ENCODE measurements around the gene TRIM63.
"Not testable (repeated sequence)": the region's sequence is repeated elsewhere in the genome, so short reads cannot be mapped to it uniquely, and the experiment has no call there.

Gene TRIM63

GRCh38 chr1:26102526-26102925 is 35.1 kb upstream of the TRIM63 start:
- Histone ChIP-seq H3K4me1 (peaks cover 0 to 40% (median 23%) of the 10 kb centered on the region in 10 experiments; a peak in 14 of 20 replicates), H3K4me2 (peak overlapping the region in 9 of 11 experiments; percentile 6 to 62 (median 31); a peak in 18 of 22 replicates), H3K27me3 (no peaks in the 10 kb centered on the region), H3K9ac (no peak overlapping the region), H3K9me3 (replicated peaks in 1 of 11) (no peaks in the 10 kb centered on the region), H3K36me3 (no peaks in the 10 kb centered on the region), H3K4me3 (no peak overlapping the region), H4K20me1 (no peaks in the 10 kb centered on the region), H3K27ac (no peak overlapping the region)
- no peak for TF ChIP-seq Cebpa-rat (IDR thresholded peaks at IDR 0.05)

- Histone ChIP-seq H3K27me3 (no peaks in the 10 kb centered on the region), H3K4me3 (no peak overlapping the region), H3K4me1 (peaks cover 0 to 43% (median 23%) of the 10 kb centered on the region in 10 experiments; a peak in 14 of 20 replicates), H3K9ac (no peak overlapping the region), H3K4me2 (peak overlapping the region in 8 of 11 experiments; percentile 6 to 62 (median 32); a peak in 14 of 22 replicates), H3K36me3 (no peaks in the 10 kb centered on the region), H3K9me3 (replicated peaks in 1 of 11) (no peaks in the 10 kb centered on the region), H3K27ac (no peak overlapping the region), H4K20me1 (no peaks in the 10 kb centered on the region)
- no peak for TF ChIP-seq Cebpa-rat (IDR thresholded peaks at IDR 0.05)
Measured at GRCh38 chr1:26102119-26102518, 34.7 kb upstream of the TRIM63 start.

GRCh38 chr1:26100204-26100603 is 32.8 kb upstream of the TRIM63 start:
- not testable (repeated sequence) for H3K27ac ChIP-seq; H3K9me3 ChIP-seq (replicated peaks in 1 of 11); H3K4me2 ChIP-seq; H3K36me3 ChIP-seq; H3K9ac ChIP-seq; H3K27me3 ChIP-seq; H4K20me1 ChIP-seq; H3K4me3 ChIP-seq
- H3K4me1 ChIP-seq, result peaks cover 2 to 57% (median 35%) of the 10 kb centered on the region in 10 experiments

DNA sequence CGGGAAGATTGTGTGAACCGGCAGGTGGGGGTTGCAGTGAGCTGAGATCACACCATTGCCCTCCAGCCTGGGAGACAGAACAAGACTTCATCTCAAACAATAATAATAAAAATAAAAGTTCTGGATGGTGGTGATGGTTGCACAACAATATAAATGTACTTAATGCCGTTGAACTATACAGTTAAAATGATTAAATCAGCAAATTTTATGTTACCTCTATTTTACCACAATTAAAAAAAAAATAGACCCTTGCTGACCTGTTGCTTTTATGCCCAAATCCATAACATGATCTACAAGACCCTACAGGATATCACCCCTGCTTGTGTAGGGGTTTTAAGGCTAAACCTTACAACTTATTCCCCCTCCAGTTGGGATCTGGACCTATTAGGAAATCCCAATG is 32.4 kb upstream of the TRIM63 start:
- no peaks in the 10 kb centered on the region for H4K20me1 ChIP-seq
- H3K9me3 ChIP-seq (replicated peaks in 1 of 11), result no peaks in the 10 kb centered on the region
- no peak for TF ChIP-seq Cebpa-rat (IDR thresholded peaks at IDR 0.05)
- no peak overlapping the region for H3K27ac ChIP-seq
- no peaks in the 10 kb centered on the region for H3K27me3 ChIP-seq
- H3K4me2 ChIP-seq, result no peak overlapping the region
- H3K9ac ChIP-seq, result no peak overlapping the region
- no peaks in the 10 kb centered on the region for H3K36me3 ChIP-seq
- no peak overlapping the region for H3K4me3 ChIP-seq
- H3K4me1 ChIP-seq, result peaks cover 6 to 59% (median 39%) of the 10 kb centered on the region in 10 experiments

- Histone ChIP-seq H3K4me1 (peaks cover 18 to 59% (median 45%) of the 10 kb centered on the region in 10 experiments), H4K20me1 (no peaks in the 10 kb centered on the region; a peak in 1 of 22 replicates), H3K4me2 (no peak overlapping the region), H3K36me3 (no peaks in the 10 kb centered on the region), H3K27me3 (no peaks in the 10 kb centered on the region), H3K9ac (no peak overlapping the region), H3K9me3 (replicated peaks in 1 of 11) (no peaks in the 10 kb centered on the region), H3K27ac (no peak overlapping the region), H3K4me3 (no peak overlapping the region)
- no peak for TF ChIP-seq Cebpa-rat (IDR thresholded peaks at IDR 0.05)
Measured at GRCh38 chr1:26098602-26099001, 31.2 kb upstream of the TRIM63 start.

- no peak for TF ChIP-seq Cebpa-rat (IDR thresholded peaks at IDR 0.05)
- Histone ChIP-seq H4K20me1 (no peaks in the 10 kb centered on the region; a peak in 1 of 22 replicates), H3K4me3 (no peak overlapping the region), H3K4me2 (peak overlapping the region in 1 of 11 experiments; percentile 87; a peak in 1 of 22 replicates), H3K4me1 (peaks cover 25 to 52% (median 38%) of the 10 kb centered on the region in 10 experiments), H3K36me3 (no peaks in the 10 kb centered on the region), H3K27ac (no peak overlapping the region), H3K9me3 (replicated peaks in 1 of 11) (no peaks in the 10 kb centered on the region), H3K27me3 (no peaks in the 10 kb centered on the region), H3K9ac (no peak overlapping the region)
Measured at GRCh38 chr1:26097696-26098095, 30.3 kb upstream of the TRIM63 start.

GRCh38 chr1:26096471-26096870 is 29.0 kb upstream of the TRIM63 start:
- 0 out of 22 replicates have a peak, but pooled peaks of 2 of the 11 experiments have one; percentile 23 to 28 for TF ChIP-seq Cebpa-rat (IDR thresholded peaks at IDR 0.05)
- Histone ChIP-seq H3K4me1 (peaks cover 29 to 49% (median 32%) of the 10 kb centered on the region in 10 experiments), H3K36me3 (no peaks in the 10 kb centered on the region), H3K27me3 (no peaks in the 10 kb centered on the region), H3K9ac (no peak overlapping the region), H3K4me2 (peak overlapping the region in 9 of 11 experiments; percentile 20 to 87 (median 33); a peak in 14 of 22 replicates), H3K27ac (peak overlapping the region in 1 of 11 experiments; percentile 25; a peak in 1 of 22 replicates), H4K20me1 (no peaks in the 10 kb centered on the region; a peak in 1 of 22 replicates), H3K9me3 (replicated peaks in 1 of 11) (no peaks in the 10 kb centered on the region), H3K4me3 (no peak overlapping the region)

GRCh38 chr1:26094677-26095383 is 27.4 kb upstream of the TRIM63 start:
- no peak overlapping the region for H3K4me3 ChIP-seq
- H3K4me2 ChIP-seq, result peak overlapping the region; percentile 63 to 87 (median 74)

GRCh38 chr1:26094076-26094669 is 26.7 kb upstream of the TRIM63 start:
- Histone ChIP-seq H3K9me3 (replicated peaks in 1 of 11) (no peaks in the 10 kb centered on the region), H4K20me1 (no peaks in the 10 kb centered on the region; a peak in 1 of 22 replicates), H3K27ac (peak overlapping the region in 2 of 11 experiments; percentile 26 to 50; a peak in 1 of 22 replicates), H3K4me1 (peaks cover 29 to 50% (median 32%) of the 10 kb centered on the region in 10 experiments), H3K9ac (peak overlapping the region in 4 of 11 experiments; percentile 10 to 53 (median 40); a peak in 5 of 22 replicates), H3K36me3 (no peaks in the 10 kb centered on the region), H3K4me3 (no peak overlapping the region), H3K27me3 (no peaks in the 10 kb centered on the region), H3K4me2 (peak overlapping the region; percentile 63 to 87 (median 74))
- TF ChIP-seq Cebpa-rat (IDR thresholded peaks at IDR 0.05), result no peak

More at GRCh38 chr1:26094677-26095383, 27.4 kb upstream of the TRIM63 start:
- Histone ChIP-seq H3K9ac (peak overlapping the region in 8 of 11 experiments; percentile 2 to 53 (median 28); a peak in 10 of 22 replicates), H3K4me1 (peaks cover 29 to 50% (median 32%) of the 10 kb centered on the region in 10 experiments), H4K20me1 (no peaks in the 10 kb centered on the region; a peak in 1 of 22 replicates), H3K27ac (peak overlapping the region in 4 of 11 experiments; percentile 8 to 50 (median 38); a peak in 6 of 22 replicates), H3K36me3 (no peaks in the 10 kb centered on the region), H3K9me3 (replicated peaks in 1 of 11) (no peaks in the 10 kb centered on the region), H3K27me3 (no peaks in the 10 kb centered on the region)
- TF ChIP-seq Cebpa-rat (IDR thresholded peaks at IDR 0.05), result no peak

- H3K4me3 ChIP-seq; H3K27me3 ChIP-seq; H3K27ac ChIP-seq; H3K36me3 ChIP-seq; H3K9ac ChIP-seq; H4K20me1 ChIP-seq; H3K9me3 ChIP-seq (replicated peaks in 1 of 11): not testable (repeated sequence)
- peaks cover 29 to 50% (median 32%) of the 10 kb centered on the region in 10 experiments for H3K4me1 ChIP-seq
- peak overlapping the region in 10 of 11 experiments; percentile 63 to 87 (median 76); a peak in 16 of 22 replicates for H3K4me2 ChIP-seq
Measured at GRCh38 chr1:26093569-26093968, 26.1 kb upstream of the TRIM63 start.

All from BLaER1 treated with 17β-estradiol and CSF1 and Interleukin-3, amounts not matched to agents 10 nM and 100 nM (cell line).